HepG2 (cell line): ENCODE results near the gene SLCO3A1. TPM values are rescaled to one million over a fixed set of nuclear protein-coding genes. Genes with fewer than 3 reads are reported as not detected.

Experiments used
- ATAC-seq: fragments of 200-7000 bp; cut with Tn5 transposase; 3 replicates; pipeline ENCODE4 v1.9.1; 2020; ENCODE audit warnings: mild to moderate bottlenecking, moderate library complexity
- BruUV-seq: library from RNA; stranded (reverse); fragments of 400-500 nt; replicated peaks from 2 replicates; lab custom pipeline; 2021; lab: Mats Ljungman, UMichigan
- CTCF ChIA-PET: fragments of 300-600 bp; formaldehyde crosslinking; extraction: SDS; loops from one replicate; lab custom pipeline; 2021; ENCODE audit warnings: low total read pairs, inconsistent platforms, low intra/inter-chr PET ratio; lab: Yijun Ruan, JAX
- POLR2A ChIA-PET: fragments of 350-600 bp; sonication (Branson Sonifier 250); formaldehyde crosslinking; loops from one replicate; lab custom pipeline; 2020; ENCODE audit warnings: antibody characterized with exemption, inconsistent platforms; lab: Yijun Ruan, JAX
- DNase-seq: peaks from one replicate; pipeline ENCODE4 v3.0.0-alpha.2; 2015; ENCODE audit warnings: low spot score
- FAIRE-seq: peaks from 3 replicates; lab custom pipeline; 2011; peaks lifted over from hg19 to GRCh38; lab: Jason Lieb, UNC
- H2AFZ ChIP-seq: one replicate; pipeline ENCODE4 v1.6.1; 2011; ENCODE audit warnings: low read length, inconsistent platforms
- H3K27ac ChIP-seq: fragments of 300-600 bp; 3 replicates; pipeline ENCODE4 v1.8.0; 2011; ENCODE audit warnings: mixed run types, mild to moderate bottlenecking, mixed read lengths, low read length, inconsistent platforms; ENCODE audit not compliant: insufficient read depth; ENCODE audit errors: extremely low read length
- H3K27me3 ChIP-seq, 2 experiments: fragments of 200-600 bp in 1 of 2; 2 replicates in 1 of 2; 3 replicates in 1 of 2; pipeline versions ENCODE4 v1.6.0 to v1.8.0; 2011; ENCODE audit warnings: low read length in 2 of 2, mild to moderate bottlenecking in 2 of 2, moderate library complexity in 2 of 2, inconsistent platforms in 1 of 2; ENCODE audit not compliant: insufficient read depth in 2 of 2, control insufficient read depth in 1 of 2
- H3K36me3 ChIP-seq, 2 experiments: fragments of 200-600 bp in 1 of 2; replicated peaks in 1 of 2; 2 replicates in 1 of 2; 3 replicates in 1 of 2; pipeline versions ENCODE4 v1.5.1 to v1.8.0; 2011; ENCODE audit warnings: low read length in 2 of 2, inconsistent platforms in 1 of 2; ENCODE audit not compliant: insufficient read depth in 2 of 2, control insufficient read depth in 1 of 2
- H3K4me1 ChIP-seq: 2 replicates; pipeline ENCODE4 v1.5.1; 2012; ENCODE audit warnings: low read length, inconsistent platforms; ENCODE audit not compliant: insufficient read depth
- H3K4me2 ChIP-seq: 2 replicates; pipeline ENCODE4 v1.6.0; 2011; ENCODE audit warnings: low read depth, low read length, inconsistent platforms
- H3K4me3 ChIP-seq, 3 experiments: fragments of 200-600 bp in 1 of 3; sonication (generic), shearing (Covaris generic) in 1 of 3; replicated peaks in 1 of 3; 2 replicates each; pipeline ENCODE4 v1.5.1; 2011 to 2016; ENCODE audit warnings: low read length in 3 of 3, inconsistent platforms in 2 of 3, low read depth in 2 of 3, mild to moderate bottlenecking in 2 of 3, control low read depth in 1 of 3, mixed read lengths in 1 of 3; ENCODE audit not compliant: insufficient read depth in 1 of 3
- H3K79me2 ChIP-seq: one replicate; pipeline ENCODE4 v1.6.1; 2011; ENCODE audit warnings: low read length, inconsistent platforms; ENCODE audit not compliant: insufficient read depth
- H3K9ac ChIP-seq: 2 replicates; pipeline ENCODE4 v1.6.0; 2011; ENCODE audit warnings: mild to moderate bottlenecking, low read depth, low read length, inconsistent platforms; ENCODE audit not compliant: insufficient read depth
- H3K9me3 ChIP-seq: 2 replicates; pipeline ENCODE4 v1.5.1; 2012; ENCODE audit warnings: mild to moderate bottlenecking, low read length
- H4K20me1 ChIP-seq: 2 replicates; pipeline ENCODE4 v1.6.0; 2011; ENCODE audit warnings: inconsistent platforms, mild to moderate bottlenecking, low read length, moderate library complexity; ENCODE audit not compliant: insufficient read depth
- ADNP ChIP-seq: sonication (generic); formaldehyde crosslinking; IDR thresholded peaks from 2 replicates; pipeline ENCODE4 v1.4.0; 2020; ENCODE audit warnings: missing genetic modification reagents
- CAMTA2 ChIP-seq: sonication (generic); formaldehyde crosslinking; IDR thresholded peaks from 2 replicates; pipeline ENCODE4 v1.4.0; 2020; ENCODE audit warnings: mild to moderate bottlenecking, missing genetic modification reagents, borderline replicate concordance
- CHCHD3 ChIP-seq: sonication (generic); formaldehyde crosslinking; IDR thresholded peaks from 2 replicates; pipeline ENCODE4 v1.8.0; 2022; ENCODE audit warnings: mild to moderate bottlenecking, missing genetic modification reagents, moderate library complexity
- EZH2 ChIP-seq: conservative IDR thresholded peaks from 2 replicates; pipeline ENCODE4 v1.6.1; 2012; ENCODE audit warnings: mild to moderate bottlenecking, low read depth, low read length, moderate library complexity
- GMEB1 ChIP-seq: sonication (generic); formaldehyde crosslinking; IDR thresholded peaks from 2 replicates; pipeline ENCODE4 v1.5.1; 2020; ENCODE audit warnings: missing genetic modification reagents, mild to moderate bottlenecking, borderline replicate concordance
- HNRNPLL ChIP-seq: fragments of 200-400 bp; formaldehyde crosslinking; IDR thresholded peaks from 2 replicates; pipeline ENCODE4 v1.6.1; 2017; ENCODE audit warnings: mild to moderate bottlenecking, low read depth, low read length; ENCODE audit not compliant: poor library complexity, severe bottlenecking
- IKZF5 ChIP-seq: IDR thresholded peaks from 2 replicates; pipeline ENCODE4 v1.6.1; 2018; ENCODE audit warnings: missing genetic modification reagents, mild to moderate bottlenecking, missing compliant biosample characterization
- KLF11 ChIP-seq: IDR thresholded peaks from 2 replicates; pipeline ENCODE4 v1.6.1; 2016; ENCODE audit warnings: missing compliant biosample characterization
- NFAT5 ChIP-seq: sonication (generic); formaldehyde crosslinking; IDR thresholded peaks from 2 replicates; pipeline ENCODE4 v1.4.0; 2020; ENCODE audit warnings: missing genetic modification reagents
- PHB2 ChIP-seq: fragments of 450-650 bp; IDR thresholded peaks from 2 replicates; pipeline ENCODE4 v1.6.1; 2018; ENCODE audit not compliant: partially characterized antibody
- SOX13 ChIP-seq, 3 experiments: fragments of 450-650 bp in 1 of 3; sonication (generic) in 1 of 3; formaldehyde crosslinking in 1 of 3; IDR thresholded peaks in 2 of 3; conservative IDR thresholded peaks in 1 of 3; 2 replicates each; pipeline versions ENCODE4 v1.5.0 to v1.6.1; 2016 to 2020; ENCODE audit warnings: antibody characterized with exemption in 1 of 3, mild to moderate bottlenecking in 1 of 3, missing compliant biosample characterization in 1 of 3, missing genetic modification reagents in 1 of 3, moderate library complexity in 1 of 3
- TAF15 ChIP-seq: fragments of 200-400 bp; formaldehyde crosslinking; IDR thresholded peaks from one replicate; pipeline ENCODE4 v1.6.1; 2018; ENCODE audit warnings: mild to moderate bottlenecking, low read depth, low read length; ENCODE audit not compliant: poor library complexity, severe bottlenecking
- TEAD2 ChIP-seq: sonication (generic); formaldehyde crosslinking; IDR thresholded peaks from 2 replicates; pipeline ENCODE4 v1.9.0; 2021; ENCODE audit warnings: missing genetic modification reagents
- ZMYM2 ChIP-seq: sonication (generic); formaldehyde crosslinking; IDR thresholded peaks from 2 replicates; pipeline ENCODE4 v1.8.0; 2022; ENCODE audit warnings: mild to moderate bottlenecking, missing genetic modification reagents
- ZNF354B ChIP-seq: sonication (generic); formaldehyde crosslinking; IDR thresholded peaks from 2 replicates; pipeline ENCODE4 v1.8.0; 2022; ENCODE audit warnings: mild to moderate bottlenecking, missing genetic modification reagents
- WGBS: methylation state at CpG from one replicate; pipeline ENCODE4 v1.1.6; 2017; ENCODE audit warnings: low lambda C conversion rate; 5-methylcytosine and 5-hydroxymethylcytosine counted together
- in situ Hi-C: cut with HindIII; loops from 2 replicates; pipeline ENCODE4 v1.10.0; 2017; ENCODE audit warnings: low pct_unique_long_range_greater_than_20kb; ENCODE audit not compliant: extremely low pct_ligation_motif_present
- intact Hi-C: fragments of 100-400 bp; cut with micrococcal nuclease; formaldehyde crosslinking; loops from one replicate; pipeline ENCODE4 v1.10.0; 2022; ENCODE audit not compliant: unreplicated experiment
- polyA plus RNA-seq, 8 experiments: library from polyadenylated mRNA; depleted of rRNA in 3 of 8; stranded (reverse) in 7 of 8; unstranded in 1 of 8; fragments of >200 nt; fragmentation: Illumina TruSeq in 4 of 8; extraction: Trizol in 4 of 8; gene quantifications; 2 replicates each; pipeline versions ENCODE4 v1.2.1 to v1.2.3, GENCODE V29; 2011 to 2016; ENCODE audit warnings: low read depth in 4 of 8, missing spikeins in 1 of 8, mixed read lengths in 1 of 8; ENCODE audit not compliant: insufficient read depth in 1 of 8
- total RNA-seq, 5 experiments: library from RNA; depleted of rRNA; stranded (reverse); fragments of >200 nt; fragmentation: Illumina TruSeq; extraction: Trizol; gene quantifications; 2 replicates each; pipeline ENCODE4 v1.2.3, GENCODE V29; 2016; ENCODE audit warnings: low read depth in 1 of 5

SLCO3A1 gene
- total and polyA plus RNA-seq, 2 of the 13 experiments (the other 11 are each of a cell fraction or from before 2014, with no cell fraction given), result 0.02 TPM; not detected in 1

GRCh38 chr15:91912336-91912735, 58.8 kb downstream of the SLCO3A1 start (continued):
- no peak for TF ChIP-seq ADNP (CRISPR knock-in tag)
- TF ChIP-seq CHCHD3 (CRISPR knock-in tag), result no peak
- TF ChIP-seq ZNF354B (CRISPR knock-in tag), result no peak
- no peak for TF ChIP-seq NFAT5 (CRISPR knock-in tag)
- no peak for TF ChIP-seq IKZF5 (CRISPR knock-in tag)
- no peak for TF ChIP-seq PHB2

DNA sequence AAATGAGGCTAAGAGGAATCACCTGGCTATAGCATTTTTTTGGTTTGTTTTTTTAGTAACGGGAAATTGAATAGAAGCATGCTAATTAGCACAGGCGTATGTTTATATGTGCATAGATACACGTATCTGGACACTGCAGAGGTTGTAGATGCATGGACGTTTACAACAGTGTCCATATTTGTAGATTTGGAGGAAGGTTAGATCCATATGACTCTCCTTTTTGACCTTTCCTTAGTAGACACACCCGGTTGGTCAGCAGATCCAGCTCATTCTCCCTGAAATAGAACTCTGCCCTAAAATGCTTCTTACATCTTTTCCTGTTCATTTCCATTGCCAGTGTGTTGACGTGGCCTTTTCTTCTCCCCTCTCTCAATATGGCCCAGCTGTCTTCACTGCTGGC, 60.1 kb downstream of the SLCO3A1 start:
- in situ Hi-C loops, result no loop called here
- CTCF ChIA-PET, result no interaction called here
- 1% methylated on average over 6 of the region's 6 CpGs for WGBS
- no peak for TF ChIP-seq KLF11 (CRISPR knock-in tag)
- no peak for TF ChIP-seq HNRNPLL
- TF ChIP-seq ZMYM2 (CRISPR knock-in tag), result no peak
- no peak for TF ChIP-seq GMEB1 (CRISPR knock-in tag)
- no peak for TF ChIP-seq EZH2
- TF ChIP-seq TEAD2, result no peak
- TF ChIP-seq SOX13 (IDR thresholded peaks at IDR 0.05), result no peak
- TF ChIP-seq SOX13 (CRISPR knock-in tag; conservative IDR thresholded peaks at IDR 0.05 in 1 of 2, IDR thresholded peaks at IDR 0.05 in 1 of 2), result no peak
- no peak for TF ChIP-seq CAMTA2 (CRISPR knock-in tag)
- no peak for TF ChIP-seq TAF15

More for the DNA sequence above, 60.1 kb downstream of the SLCO3A1 start:
- FAIRE-seq (no peak), DNase-seq (no peak), ATAC-seq (no peak)
- no peaks in the 10 kb centered on the region for H3K4me1 ChIP-seq
- H2AFZ ChIP-seq, result no peak overlapping the region
- H3K9ac ChIP-seq, result no peak overlapping the region
- no TSS peak for BruUV-seq
- no peak overlapping the region for H3K4me2 ChIP-seq
- H3K27ac ChIP-seq, result no peak overlapping the region
- peaks cover 1 to 12% of the 10 kb centered on the region in 2 experiments; a peak in 2 of 5 replicates for H3K27me3 ChIP-seq
- no peaks in the 10 kb centered on the region for H3K36me3 ChIP-seq
- POLR2A ChIA-PET, result no interaction called here
- no peaks in the 10 kb centered on the region for H4K20me1 ChIP-seq
- no peak overlapping the region for H3K4me3 ChIP-seq
- intact Hi-C loops, result no loop called here
- H3K9me3 ChIP-seq, result no peaks in the 10 kb centered on the region
- H3K79me2 ChIP-seq, result no peaks in the 10 kb centered on the region
